ENCODE measurements around the gene STK16. TPM values are rescaled to one million over a fixed set of nuclear protein-coding genes. Genes with fewer than 3 reads are reported as not detected.

STK16 gene
- total RNA-seq, 1 donor from 2014 or later = 29.5 TPM

GRCh38 chr2:219280651-219281050 is 35.4 kb downstream of the STK16 start:
- no peaks in the 10 kb centered on the region for H3K9me3 Mint-ChIP-seq (ENCODE audit: unreplicated experiment)
- DNase-seq (ENCODE audit: low spot score) = no peak
- H3K27me3 Mint-ChIP-seq (ENCODE audit: unreplicated experiment) = peaks cover 15% of the 10 kb centered on the region
- no peak overlapping the region for H3K27ac Mint-ChIP-seq (ENCODE audit: unreplicated experiment)
- no peak for TF ChIP-seq CTCF (IDR thresholded peaks at IDR 0.05; ENCODE audit: unreplicated experiment)
- H3K36me3 Mint-ChIP-seq (ENCODE audit: low read depth, unreplicated experiment) = peaks cover 22% of the 10 kb centered on the region
- peaks cover 21% of the 10 kb centered on the region for H3K4me1 Mint-ChIP-seq (ENCODE audit: unreplicated experiment)
- H3K4me3 Mint-ChIP-seq (ENCODE audit: unreplicated experiment) = peak overlapping the region; percentile 74

GRCh38 chr2:219281588-219281987 is 36.3 kb downstream of the STK16 start:
- Mint-ChIP-seq H3K27me3 (ENCODE audit: unreplicated experiment) (peaks cover 15% of the 10 kb centered on the region), H3K36me3 (ENCODE audit: low read depth, unreplicated experiment) (peaks cover 22% of the 10 kb centered on the region), H3K27ac (ENCODE audit: unreplicated experiment) (no peak overlapping the region), H3K4me3 (ENCODE audit: unreplicated experiment) (no peak overlapping the region), H3K9me3 (ENCODE audit: unreplicated experiment) (no peaks in the 10 kb centered on the region), H3K4me1 (ENCODE audit: unreplicated experiment) (peaks cover 21% of the 10 kb centered on the region)
- TF ChIP-seq CTCF (IDR thresholded peaks at IDR 0.05; ENCODE audit: unreplicated experiment) = no peak
- no peak for DNase-seq (ENCODE audit: low spot score)

DNA sequence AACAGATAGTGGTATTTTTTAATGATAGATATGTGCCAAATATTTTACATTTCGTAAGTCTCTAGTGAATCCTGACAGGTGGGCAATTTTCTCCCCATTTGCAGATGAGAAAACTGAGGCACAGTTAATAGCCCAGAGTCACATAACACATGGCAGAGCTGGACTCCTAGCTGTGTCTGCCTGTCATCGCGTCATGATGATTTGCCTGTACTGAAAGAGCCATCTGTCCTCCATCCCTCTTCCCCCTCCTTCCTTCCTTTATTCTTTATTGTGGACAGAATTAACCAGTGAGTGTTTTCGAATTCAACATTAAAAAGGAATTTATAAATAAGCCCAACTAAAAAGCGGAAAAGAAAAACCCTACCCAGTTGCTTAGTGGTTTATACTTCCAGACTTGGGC is 37.1 kb downstream of the STK16 start:
- Mint-ChIP-seq H3K4me1 (ENCODE audit: unreplicated experiment) (peaks cover 20% of the 10 kb centered on the region), H3K27me3 (ENCODE audit: unreplicated experiment) (peaks cover 19% of the 10 kb centered on the region), H3K27ac (ENCODE audit: unreplicated experiment) (no peak overlapping the region), H3K9me3 (ENCODE audit: unreplicated experiment) (no peaks in the 10 kb centered on the region), H3K36me3 (ENCODE audit: low read depth, unreplicated experiment) (peaks cover 22% of the 10 kb centered on the region), H3K4me3 (ENCODE audit: unreplicated experiment) (no peak overlapping the region)
- DNase-seq (ENCODE audit: low spot score) = no peak
- no peak for TF ChIP-seq CTCF (IDR thresholded peaks at IDR 0.05; ENCODE audit: unreplicated experiment)

GRCh38 chr2:219282943-219283581 is 37.8 kb downstream of the STK16 start:
- DNase-seq (ENCODE audit: low spot score) = no peak
- no peak for TF ChIP-seq CTCF (IDR thresholded peaks at IDR 0.05; ENCODE audit: unreplicated experiment)
- H3K9me3 Mint-ChIP-seq (ENCODE audit: unreplicated experiment) = no peaks in the 10 kb centered on the region

GRCh38 chr2:219284501-219285372 is 39.5 kb downstream of the STK16 start:
- Mint-ChIP-seq H3K27me3 (ENCODE audit: unreplicated experiment) (peaks cover 11% of the 10 kb centered on the region), H3K9me3 (ENCODE audit: unreplicated experiment) (no peaks in the 10 kb centered on the region), H3K36me3 (ENCODE audit: low read depth, unreplicated experiment) (peaks cover 22% of the 10 kb centered on the region), H3K4me1 (ENCODE audit: unreplicated experiment) (peaks cover 5% of the 10 kb centered on the region), H3K27ac (ENCODE audit: unreplicated experiment) (no peak overlapping the region), H3K4me3 (ENCODE audit: unreplicated experiment) (no peak overlapping the region)
- no peak for TF ChIP-seq CTCF (IDR thresholded peaks at IDR 0.05; ENCODE audit: unreplicated experiment)
- no peak for DNase-seq (ENCODE audit: low spot score)

More at GRCh38 chr2:219282943-219283581, 37.8 kb downstream of the STK16 start:
- Mint-ChIP-seq H3K4me1 (ENCODE audit: unreplicated experiment) (peaks cover 13% of the 10 kb centered on the region), H3K27me3 (ENCODE audit: unreplicated experiment) (peaks cover 18% of the 10 kb centered on the region), H3K27ac (ENCODE audit: unreplicated experiment) (no peak overlapping the region), H3K4me3 (ENCODE audit: unreplicated experiment) (peak overlapping the region; percentile 3), H3K36me3 (ENCODE audit: low read depth, unreplicated experiment) (peaks cover 22% of the 10 kb centered on the region)

All from endothelial cell (in vitro differentiated cells).